ENCODE results near the gene PLA2G4D.

The PLA2G4D gene

GRCh38 chr15:42094512-42094963 lies at the start of gene PLA2G4D:
Gene PLA2G4D, minus strand, starts transcription at chr15:42094562. Its CDS starts 103 bp downstream, at chr15:42094459.
- H3K4me3 ChIP-seq (replicated peaks; ENCODE audit: low read depth, low read length): no peak within 1 kb of the TSS
- DNase-seq (ENCODE audit: extremely low read depth, low read depth): no peak
- no peak for TF ChIP-seq CTCF (IDR thresholded peaks at IDR 0.05; ENCODE audit: low read depth, low read length, missing control alignments)

GRCh38 chr15:42143356-42143755 lies 49.0 kb upstream of the PLA2G4D start:
- no peak for DNase-seq (ENCODE audit: extremely low read depth, low read depth)
- no peak for TF ChIP-seq CTCF (IDR thresholded peaks at IDR 0.05; ENCODE audit: low read depth, low read length, missing control alignments)
- no peak overlapping the region for H3K4me3 ChIP-seq (replicated peaks; ENCODE audit: low read depth, low read length)

- DNase-seq (ENCODE audit: extremely low read depth, low read depth): no peak
- no peak for TF ChIP-seq CTCF (IDR thresholded peaks at IDR 0.05; ENCODE audit: low read depth, low read length, missing control alignments)
- H3K4me3 ChIP-seq (replicated peaks; ENCODE audit: low read depth, low read length): no peak overlapping the region
These were observed 47.7 kb upstream of the PLA2G4D start for GRCh38 chr15:42141795-42142667.

GRCh38 chr15:42141246-42141645 lies 46.9 kb upstream of the PLA2G4D start:
- H3K4me3 ChIP-seq (replicated peaks; ENCODE audit: low read depth, low read length): no peak overlapping the region
- no peak for TF ChIP-seq CTCF (IDR thresholded peaks at IDR 0.05; ENCODE audit: low read depth, low read length, missing control alignments)
- DNase-seq (ENCODE audit: extremely low read depth, low read depth): no peak

GRCh38 chr15:42140383-42141070 lies 46.2 kb upstream of the PLA2G4D start:
- DNase-seq (ENCODE audit: extremely low read depth, low read depth): no peak
- TF ChIP-seq CTCF (IDR thresholded peaks at IDR 0.05; ENCODE audit: low read depth, low read length, missing control alignments): no peak
- no peak overlapping the region for H3K4me3 ChIP-seq (replicated peaks; ENCODE audit: low read depth, low read length)

- no peak for TF ChIP-seq CTCF (IDR thresholded peaks at IDR 0.05; ENCODE audit: low read depth, low read length, missing control alignments)
These were observed 45.2 kb upstream of the PLA2G4D start for GRCh38 chr15:42139596-42139995.

More at GRCh38 chr15:42139596-42139995, 45.2 kb upstream of the PLA2G4D start:
- no peak overlapping the region for H3K4me3 ChIP-seq (replicated peaks; ENCODE audit: low read depth, low read length)
- DNase-seq (ENCODE audit: extremely low read depth, low read depth): no peak
